ENCODE measurements around the gene IFNAR1.
"Not testable (repeated sequence)": the region's sequence is repeated elsewhere in the genome, so short reads cannot be mapped to it uniquely, and the experiment has no call there.

IFNAR1 gene

DNA sequence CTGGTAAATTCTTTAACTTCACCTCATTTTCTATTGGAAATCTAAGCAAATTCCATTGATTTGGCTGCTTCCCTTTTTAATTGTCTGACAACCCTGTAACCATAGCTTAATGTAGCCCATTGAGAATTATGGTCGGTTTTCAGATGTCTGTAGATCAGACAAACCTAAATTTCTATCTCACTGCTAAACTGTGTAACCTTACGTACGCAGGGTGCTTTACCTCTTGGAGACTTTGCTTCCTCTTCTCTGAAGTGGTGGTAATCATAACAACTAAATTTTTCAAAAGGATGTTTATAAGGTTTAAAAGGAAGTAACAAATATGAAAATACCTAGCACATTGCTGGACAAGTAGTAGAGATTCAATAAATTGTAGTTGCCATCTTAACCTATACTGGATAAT is 25.9 kb downstream of the IFNAR1 start:
- no peak for DNase-seq

DNA sequence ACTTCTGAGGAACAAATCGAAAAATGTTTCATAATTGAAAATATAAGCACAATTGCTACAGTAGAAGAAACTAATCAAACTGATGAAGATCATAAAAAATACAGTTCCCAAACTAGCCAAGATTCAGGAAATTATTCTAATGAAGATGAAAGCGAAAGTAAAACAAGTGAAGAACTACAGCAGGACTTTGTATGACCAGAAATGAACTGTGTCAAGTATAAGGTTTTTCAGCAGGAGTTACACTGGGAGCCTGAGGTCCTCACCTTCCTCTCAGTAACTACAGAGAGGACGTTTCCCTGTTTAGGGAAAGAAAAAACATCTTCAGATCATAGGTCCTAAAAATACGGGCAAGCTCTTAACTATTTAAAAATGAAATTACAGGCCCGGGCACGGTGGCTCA is 30.6 kb downstream of the IFNAR1 start:
- DNase-seq = no peak

DNA sequence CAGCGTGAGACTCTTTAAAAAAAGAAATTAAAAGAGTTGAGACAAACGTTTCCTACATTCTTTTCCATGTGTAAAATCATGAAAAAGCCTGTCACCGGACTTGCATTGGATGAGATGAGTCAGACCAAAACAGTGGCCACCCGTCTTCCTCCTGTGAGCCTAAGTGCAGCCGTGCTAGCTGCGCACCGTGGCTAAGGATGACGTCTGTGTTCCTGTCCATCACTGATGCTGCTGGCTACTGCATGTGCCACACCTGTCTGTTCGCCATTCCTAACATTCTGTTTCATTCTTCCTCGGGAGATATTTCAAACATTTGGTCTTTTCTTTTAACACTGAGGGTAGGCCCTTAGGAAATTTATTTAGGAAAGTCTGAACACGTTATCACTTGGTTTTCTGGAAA is 31.2 kb downstream of the IFNAR1 start:
- no peak for DNase-seq

DNA sequence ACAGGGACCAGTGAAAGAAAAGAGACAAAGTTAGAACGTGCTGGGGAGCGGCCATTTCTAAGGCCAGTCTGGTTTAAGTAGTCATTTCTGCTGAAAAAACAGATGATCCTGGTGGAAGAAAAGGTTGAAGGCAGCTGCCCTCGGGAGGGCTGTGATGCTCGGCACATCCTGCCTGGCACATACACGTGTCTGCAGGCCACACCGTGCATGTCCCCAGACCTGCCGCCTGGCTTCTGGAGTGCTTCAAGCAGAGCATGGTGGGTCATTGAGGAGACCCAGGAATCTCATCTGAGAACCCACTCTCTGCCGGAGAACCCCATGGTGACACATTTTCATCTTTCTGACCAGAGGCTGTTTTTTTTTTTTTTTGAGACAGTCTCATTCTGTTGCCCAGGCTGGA is 32.4 kb downstream of the IFNAR1 start:
- DNase-seq = no peak

DNA sequence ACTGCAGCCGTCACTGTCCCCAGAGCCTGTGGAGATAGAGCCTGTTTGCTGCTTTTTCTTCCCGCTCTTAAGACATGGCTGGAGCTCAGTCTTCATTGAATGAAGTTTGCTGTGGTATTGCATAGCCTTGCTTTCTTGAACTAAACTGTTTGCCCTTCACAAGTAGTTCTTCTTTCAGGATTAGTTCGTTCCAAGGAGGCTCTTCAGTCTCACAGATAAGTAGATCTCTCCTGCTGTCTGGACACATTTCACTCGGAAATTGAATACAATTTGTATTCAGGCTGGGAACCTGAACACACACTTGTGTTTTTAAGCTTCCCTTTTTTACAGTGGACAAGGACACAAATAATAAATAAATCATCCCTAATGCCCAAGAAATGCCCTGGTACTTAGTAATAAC is 34.7 kb downstream of the IFNAR1 start:
- no peak for DNase-seq

DNA sequence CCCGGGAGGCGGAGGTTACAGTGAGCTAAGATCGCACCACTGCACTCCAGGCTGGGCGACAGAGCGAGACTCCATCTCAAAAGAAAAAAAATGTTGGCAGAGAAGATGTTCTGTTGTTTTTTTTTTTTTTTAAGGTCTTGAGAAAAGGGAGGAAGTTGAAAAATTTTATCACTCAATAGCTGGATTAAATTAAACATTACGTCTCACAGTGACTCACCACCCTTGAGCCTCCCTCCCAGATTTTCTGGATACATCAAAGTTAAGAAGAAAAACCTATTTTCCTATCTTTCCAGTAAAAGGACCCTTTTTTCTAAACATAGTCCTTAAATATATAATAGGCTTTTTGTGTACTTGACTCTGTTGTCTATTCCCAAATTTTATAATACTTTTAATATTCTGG is 35.5 kb downstream of the IFNAR1 start:
- DNase-seq = no peak

DNA sequence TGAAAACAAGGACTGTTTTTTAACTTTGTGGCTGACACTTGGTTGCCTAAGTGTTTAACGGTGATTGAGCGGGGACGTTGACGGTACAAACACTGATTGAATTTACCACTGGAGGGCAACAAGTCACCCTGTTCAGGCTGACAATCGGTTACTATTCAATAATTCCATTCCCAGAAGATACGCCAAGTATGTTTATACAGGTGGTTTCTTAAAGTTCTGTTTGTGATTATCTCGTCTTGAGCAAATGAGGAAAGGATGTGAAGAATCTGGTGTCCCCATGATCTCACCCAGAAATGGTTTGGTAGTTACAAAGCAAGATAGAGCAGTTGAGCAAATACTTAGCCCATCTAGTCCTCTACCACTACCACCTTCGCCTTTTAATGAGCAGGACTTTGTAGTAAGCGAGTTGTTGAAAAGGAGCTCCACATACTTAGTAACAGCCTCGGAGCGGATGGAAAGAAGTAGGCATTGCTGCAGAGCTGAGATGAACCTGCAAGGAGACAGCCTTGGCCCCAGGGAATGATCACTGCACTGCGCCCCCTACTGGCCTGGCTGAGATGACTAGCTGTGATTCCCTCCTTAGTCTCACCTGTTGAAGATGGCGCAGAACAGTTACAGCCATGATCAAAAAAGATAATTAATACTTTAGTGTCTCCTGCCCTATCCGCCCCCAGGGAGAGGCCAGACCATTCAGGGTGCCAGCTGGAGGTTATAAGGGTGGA is 36.3 kb downstream of the IFNAR1 start:
- peak; percentile 90 for DNase-seq

DNA sequence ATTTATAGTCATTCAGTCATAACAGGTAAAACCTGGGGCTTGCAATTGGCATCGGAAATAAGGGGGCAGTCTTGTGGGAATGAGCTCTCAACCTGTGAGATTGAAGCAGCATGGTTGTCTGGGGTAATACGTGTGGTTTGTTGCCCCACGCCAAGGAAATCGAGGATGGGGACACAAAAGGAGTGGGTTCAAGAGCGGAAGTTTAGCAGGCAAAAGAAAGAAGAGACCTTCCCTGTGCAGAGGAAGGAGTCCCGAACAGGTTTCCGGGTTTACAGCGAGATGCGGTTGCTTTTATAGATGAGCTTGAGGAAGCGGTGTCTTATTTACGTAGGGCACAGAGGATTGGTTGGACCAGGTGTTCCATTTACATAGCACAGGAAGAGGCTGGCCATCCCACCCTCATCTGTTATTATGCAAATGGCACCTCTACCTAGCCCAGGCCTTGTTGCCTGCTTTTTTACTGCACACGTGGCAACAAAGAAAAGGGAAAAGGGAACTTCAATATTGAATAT is 37.3 kb downstream of the IFNAR1 start:
- peak; percentile 80 for DNase-seq

DNA sequence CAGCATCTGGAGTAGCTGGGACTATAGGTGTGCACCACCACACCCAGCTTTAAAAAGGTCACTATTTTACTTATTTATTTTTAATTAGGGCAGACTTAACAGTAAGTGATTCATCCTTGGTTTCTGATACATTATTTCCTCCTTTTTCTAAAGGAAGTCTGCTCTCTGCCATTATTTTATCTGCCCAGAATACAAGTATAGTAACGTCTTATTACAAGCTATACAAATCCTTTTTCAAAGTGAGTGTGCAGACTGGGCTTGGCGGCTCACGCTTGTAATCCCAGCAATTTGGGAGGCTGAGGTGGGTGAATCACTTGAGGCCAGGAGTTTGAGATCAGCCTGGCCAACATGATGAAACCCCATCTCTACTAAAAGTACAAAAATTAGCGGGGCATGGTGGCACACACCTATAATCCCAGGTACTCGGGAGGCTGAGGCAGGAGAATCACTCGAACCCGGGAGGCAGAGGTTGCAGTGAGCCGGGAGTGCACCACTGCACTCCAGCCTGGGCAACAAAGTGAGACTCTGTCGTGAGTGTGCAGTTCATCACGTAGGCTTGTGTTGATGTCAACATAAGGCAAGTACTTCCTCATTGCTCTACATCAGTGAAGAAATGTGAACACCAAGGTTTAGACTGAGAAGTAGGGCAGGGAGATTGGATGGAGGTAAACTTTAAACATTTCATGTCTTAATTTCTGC is 39.3 kb downstream of the IFNAR1 start:
- not testable (repeated sequence) for DNase-seq

DNA sequence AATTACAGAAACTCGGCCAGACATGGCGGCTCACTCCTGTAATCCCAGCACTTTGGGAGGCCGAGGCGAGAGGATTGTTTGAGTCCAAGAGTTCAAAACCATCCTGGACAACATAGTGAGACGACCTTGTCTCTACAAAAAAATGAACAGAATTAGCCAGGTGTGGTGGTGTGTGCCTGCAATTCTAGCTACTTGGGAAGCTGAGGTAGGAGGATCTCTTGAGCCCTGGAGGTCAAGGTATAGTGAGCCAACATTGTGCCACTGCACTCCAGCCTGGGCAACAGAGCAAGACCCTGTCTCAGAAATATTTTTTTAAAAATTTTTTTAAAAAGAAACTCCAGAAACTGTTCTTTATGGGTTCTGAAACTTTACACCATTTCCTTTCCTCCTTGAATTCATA is 40.1 kb downstream of the IFNAR1 start:
- DNase-seq = no peak

DNA sequence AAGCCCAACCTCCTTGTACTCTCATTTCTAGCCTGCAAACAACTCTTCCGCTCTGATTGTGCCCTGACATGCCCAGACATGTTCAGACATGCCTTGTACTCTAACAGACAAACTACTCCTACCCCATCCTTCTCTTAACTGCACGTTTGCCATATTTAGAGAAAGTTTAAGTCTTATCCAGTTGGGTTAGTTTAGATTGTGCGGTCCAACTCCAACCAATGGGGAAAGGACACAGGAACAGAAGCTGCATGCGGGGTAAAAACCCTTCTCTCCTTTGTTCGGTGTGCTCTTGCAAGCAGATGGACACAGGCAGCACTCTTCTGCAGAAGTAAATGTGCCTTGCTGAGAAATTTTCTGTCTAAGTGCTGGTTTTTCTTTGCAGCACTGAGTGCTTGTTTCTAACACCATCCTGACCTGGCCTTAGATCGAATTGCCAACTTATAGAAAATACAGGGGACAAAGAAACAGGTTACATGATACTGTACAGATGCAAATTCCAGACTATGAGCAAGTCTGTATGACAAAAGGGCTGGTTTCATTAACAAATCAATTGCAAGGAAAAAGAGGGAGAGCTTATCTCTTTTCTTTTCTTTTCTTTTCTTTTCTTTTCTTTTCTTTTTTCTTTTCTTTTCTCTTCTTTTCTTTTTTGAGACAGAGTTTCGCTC is 42.7 kb downstream of the IFNAR1 start:
- no peak for DNase-seq

DNA sequence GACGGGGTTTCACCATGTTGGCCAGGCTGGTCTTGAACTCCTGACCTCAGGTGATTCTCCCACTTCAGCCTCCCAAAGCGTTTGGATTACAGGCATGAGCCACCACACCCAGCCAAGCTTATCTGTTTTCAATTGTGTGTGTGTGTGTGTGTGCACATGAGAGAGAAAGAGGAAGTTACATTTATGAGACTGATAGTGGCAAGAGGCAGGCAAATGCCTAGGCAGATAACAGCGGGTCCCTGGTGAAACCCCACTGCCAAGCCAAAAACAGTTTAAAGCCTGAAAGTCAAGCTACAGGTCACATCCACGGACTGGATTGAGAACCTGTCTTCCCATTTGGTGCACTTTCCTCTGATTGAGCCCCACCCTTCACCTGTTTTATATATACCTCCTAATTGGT is 43.4 kb downstream of the IFNAR1 start:
- no peak for DNase-seq

DNA sequence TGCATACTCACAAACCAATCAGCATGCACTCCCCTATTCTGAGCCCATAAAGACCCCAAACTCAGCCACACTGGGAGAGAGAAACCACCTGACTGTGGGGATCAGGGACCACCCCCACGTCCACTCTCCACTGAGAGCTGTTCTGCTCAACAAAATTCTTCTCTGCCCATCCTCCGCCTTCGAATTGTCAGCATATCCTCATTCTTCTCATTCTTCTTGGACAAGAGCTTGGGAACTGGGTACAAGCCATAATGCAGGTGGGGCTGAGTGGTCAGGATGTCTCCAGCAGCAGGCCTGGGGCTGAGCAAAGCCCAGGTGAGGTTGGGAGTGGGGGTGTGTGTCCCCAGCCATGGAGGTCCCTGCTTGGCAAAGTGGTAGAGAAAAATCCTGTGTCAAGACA is 43.8 kb downstream of the IFNAR1 start:
- DNase-seq = no peak

DNA sequence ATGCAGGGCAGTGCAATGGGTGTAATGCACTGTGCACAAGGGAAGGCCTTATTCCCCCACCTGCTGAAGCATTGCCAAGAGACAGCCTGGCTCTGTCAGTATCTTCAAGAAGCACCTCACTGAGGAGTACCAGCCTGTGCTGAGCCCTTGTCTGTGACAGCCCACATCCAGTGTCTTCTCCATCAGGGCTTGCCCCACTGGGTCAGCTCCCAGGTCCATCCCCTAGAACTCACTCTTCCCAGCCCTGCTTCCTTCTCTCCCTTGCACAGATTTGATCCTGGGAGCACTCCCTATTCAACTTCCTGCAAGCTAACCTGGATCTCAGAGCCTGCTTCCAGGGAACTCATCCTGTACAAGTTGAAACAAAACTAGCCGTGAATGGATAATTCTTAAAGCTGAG is 44.8 kb downstream of the IFNAR1 start:
- DNase-seq = no peak

DNA sequence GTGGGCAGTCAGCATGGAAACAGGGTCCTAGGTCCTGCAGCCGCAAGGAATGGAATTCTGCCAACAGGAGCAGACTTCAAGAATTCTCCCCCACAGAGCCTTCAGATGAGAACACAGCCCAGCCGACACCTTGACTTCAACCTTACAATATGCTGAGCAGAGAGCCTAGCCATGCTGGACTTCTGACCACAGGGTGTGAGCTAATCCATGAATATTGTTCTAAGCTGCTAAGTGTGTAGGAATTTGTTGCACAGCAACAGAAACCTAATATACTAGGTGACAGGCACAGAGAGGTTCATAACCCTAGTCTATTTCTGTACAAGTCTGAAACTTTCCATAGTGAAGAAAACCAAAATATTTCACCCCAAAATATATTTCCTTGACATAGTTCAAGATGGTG is 45.5 kb downstream of the IFNAR1 start:
- no peak for DNase-seq

DNA sequence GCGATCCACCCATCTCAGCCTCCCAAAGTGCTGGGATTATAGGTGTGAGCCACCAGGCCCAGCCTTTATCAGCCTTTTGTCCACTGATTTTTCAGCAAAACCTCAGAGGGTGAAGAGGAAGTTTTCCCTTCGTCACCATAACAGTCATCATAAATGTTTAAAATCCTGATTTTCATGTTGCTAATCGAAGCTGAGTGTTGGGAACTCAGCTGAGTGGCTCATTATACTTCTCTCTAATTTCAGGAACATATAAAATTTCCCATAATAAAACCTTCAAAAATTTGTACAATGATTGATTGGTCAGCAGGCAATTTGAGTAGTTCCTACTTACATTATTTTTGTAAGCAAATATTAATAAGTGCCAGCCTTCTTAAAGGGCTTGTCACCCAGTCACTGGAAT is 46.6 kb downstream of the IFNAR1 start:
- DNase-seq = no peak

DNA sequence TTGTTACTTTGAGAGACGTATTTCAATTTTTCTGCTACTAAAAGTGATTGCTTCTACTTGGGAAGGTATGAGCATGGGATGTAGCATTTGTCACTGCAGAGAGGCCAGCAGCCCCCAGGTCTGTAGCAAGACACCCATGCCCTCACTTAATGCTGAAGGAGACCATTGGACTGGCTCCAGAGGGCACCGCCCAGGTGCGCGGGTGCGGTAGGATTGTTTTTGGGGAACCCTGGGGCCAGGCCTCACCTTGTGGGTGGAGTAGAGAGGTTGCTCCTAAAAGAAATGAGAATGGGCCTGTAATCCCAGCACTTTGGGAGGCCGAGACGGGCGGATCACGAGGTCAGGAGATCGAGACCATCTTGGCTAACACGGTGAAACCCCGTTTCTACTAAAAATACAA is 47.8 kb downstream of the IFNAR1 start:
- no peak for DNase-seq

DNA sequence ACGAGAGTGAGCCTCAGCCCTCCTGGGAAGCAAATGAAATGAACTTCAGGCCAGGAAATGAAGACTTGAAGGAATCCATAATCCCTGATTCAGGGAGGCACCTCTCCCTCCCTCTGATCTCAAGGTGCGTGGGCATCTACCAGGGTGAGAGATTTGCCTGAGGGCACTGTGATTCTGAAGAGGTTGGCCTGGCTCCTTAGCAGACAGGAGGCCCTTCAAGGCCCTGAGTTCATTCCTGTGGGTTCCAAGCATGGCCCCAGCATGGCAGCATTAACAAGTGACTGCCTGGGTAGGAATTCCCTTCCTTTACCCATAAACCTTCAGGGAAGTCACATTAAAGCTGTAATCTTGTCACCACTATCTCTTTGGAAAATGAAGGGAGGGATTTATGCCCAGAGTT is 48.7 kb downstream of the IFNAR1 start:
- no peak for DNase-seq

DNA sequence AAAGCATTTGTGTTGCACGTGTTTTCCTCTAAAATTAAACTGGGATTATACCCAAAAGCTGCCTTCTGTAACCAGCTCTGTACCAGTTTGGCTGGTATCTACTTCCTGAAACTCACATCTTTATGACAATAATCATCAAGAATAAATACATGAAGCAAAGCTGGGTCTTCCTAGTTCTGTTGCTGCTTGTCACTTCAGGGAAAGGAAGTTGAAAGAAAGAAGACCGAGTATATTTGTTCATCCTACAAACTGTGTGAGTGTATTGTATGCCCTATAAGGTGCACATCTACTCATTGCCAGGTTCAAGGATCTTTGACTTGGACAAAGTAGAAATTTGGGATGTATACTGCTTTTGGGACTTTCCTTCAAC is 49.3 kb downstream of the IFNAR1 start:
- no peak for DNase-seq

DNA sequence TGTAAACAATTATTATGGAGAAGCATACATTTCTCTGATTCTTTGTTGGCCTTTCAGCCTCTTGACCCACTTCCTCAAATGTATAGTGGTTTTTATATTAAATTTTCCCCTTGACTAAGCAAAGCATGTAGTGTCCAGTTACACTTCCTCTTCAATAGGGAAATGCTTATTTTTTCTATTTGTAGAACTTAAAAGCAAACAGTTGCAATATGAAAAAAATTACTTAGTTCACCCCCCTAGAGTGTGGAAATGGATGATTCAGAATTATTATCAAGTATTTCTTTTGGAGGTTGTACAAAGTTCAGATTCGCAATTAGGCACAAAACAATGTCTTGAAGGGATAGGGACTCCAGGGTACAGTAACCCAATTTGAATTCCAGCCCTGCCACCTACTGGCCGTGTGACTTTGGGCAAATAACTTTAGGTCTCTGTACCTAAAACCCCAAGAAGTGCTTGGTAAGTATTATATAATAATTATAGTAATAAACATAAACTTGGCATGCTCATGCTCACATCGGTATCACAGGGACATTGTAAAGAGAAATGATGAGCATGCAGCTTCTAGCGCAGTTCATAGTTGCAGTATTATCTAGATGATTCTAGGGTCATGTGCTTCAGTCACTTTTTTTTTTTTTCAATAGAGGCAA is 49.8 kb downstream of the IFNAR1 start:
- DNase-seq = peak; percentile 49

DNA sequence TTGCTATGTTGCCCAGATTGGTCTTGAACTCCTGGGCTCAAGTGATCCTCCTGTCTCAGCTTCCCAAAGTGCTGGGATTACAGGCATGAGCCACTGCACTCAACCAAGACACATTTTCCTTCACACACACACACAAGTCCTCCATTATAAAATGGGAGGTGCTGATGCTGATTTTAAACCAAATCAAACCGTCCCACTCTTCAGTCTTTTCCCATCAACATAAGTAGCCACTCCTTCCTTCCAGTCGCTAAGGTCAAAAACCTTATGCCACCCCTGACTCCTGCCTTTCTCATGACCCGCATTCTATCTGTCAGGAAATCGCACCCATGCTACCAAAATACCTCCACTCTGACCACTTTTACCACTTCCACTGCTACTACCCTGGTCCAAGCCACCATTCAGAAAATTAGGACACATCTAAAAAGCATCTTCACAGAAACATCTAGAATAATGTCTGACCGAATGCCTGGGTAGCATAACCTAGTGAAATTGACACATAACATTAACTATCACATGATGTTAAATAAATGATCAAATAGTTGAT is 50.4 kb downstream of the IFNAR1 start:
- no peak for DNase-seq

DNA sequence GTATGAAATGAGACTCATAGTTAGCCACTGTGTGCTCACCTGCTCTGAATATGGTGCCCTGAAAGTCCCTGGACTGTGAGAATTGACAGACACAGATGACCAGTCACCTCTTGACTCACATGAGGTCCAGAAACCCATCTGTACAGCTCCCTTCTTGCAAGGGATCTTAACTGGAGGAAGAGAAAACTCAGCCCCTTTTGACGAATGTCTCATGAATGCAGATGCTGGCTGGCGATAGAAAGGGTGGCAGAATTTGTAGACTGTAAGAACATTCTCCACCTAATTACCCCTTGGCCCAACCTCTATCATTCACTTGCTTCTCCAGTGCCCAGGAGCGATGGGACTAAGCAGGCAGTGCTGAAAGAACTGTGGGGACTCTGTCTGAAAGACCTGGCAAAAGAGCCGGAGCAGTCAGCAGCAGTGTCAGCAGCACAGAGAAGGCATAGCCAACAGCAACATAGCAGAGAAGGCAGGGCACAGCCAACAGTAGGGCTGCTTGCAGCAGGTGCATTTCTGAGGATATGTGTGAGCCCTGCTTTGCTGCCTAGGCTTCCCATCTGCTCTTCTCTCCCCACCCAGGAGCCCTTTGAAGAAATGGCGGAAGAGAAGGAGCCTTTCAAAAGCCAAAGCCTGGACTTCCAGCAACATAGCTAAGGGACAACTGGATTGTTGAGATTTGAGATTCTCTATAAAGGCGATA is 52.6 kb downstream of the IFNAR1 start:
- DNase-seq = no peak

DNA sequence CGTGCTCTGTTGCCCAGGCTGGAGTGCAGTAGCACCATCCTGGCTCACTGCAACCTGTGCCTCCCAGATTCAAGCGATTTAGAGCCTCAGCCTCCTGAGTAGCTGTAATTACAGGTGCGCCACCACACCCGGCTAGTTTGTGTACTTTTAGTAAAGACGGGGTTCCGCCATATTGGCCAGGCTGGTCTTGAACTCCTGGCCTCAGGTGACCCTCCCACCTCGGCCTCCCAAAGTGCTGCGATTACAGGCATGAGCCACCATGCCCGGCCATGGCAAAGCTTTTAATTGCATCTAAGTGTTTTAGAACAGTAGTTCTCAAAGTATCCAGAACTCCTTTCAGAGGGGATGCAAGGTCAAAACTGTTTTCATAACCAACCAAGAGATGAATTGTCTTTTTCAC is 53.3 kb downstream of the IFNAR1 start:
- no peak for DNase-seq

All from NCI-H82 (cell line).